ENCODE data around the gene ST7.

DNA sequence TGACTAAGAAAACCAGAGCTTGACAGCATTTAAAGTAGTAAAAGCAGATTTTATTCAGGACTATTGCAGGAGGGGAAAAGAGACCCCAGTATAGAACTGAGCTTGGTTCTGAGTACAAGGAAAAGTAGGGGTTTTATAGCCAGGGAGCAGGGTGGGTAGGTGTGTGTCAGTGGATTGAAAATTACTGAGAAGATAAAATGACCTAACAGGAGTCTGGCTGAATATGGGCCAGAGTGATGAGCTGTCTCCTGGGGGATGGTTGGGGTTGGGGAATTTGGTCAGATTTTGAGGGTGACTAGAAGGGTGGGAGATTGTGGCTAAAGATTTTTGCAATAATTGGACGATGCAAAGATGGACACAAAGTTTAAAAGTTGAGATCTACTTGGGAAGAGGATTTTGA lies 114.0 kb downstream of the ST7 start:
- no peak for TF ChIP-seq EZH2 (IDR thresholded peaks at IDR 0.05; ENCODE audit: low read length)
- TF ChIP-seq, protein P1, sequence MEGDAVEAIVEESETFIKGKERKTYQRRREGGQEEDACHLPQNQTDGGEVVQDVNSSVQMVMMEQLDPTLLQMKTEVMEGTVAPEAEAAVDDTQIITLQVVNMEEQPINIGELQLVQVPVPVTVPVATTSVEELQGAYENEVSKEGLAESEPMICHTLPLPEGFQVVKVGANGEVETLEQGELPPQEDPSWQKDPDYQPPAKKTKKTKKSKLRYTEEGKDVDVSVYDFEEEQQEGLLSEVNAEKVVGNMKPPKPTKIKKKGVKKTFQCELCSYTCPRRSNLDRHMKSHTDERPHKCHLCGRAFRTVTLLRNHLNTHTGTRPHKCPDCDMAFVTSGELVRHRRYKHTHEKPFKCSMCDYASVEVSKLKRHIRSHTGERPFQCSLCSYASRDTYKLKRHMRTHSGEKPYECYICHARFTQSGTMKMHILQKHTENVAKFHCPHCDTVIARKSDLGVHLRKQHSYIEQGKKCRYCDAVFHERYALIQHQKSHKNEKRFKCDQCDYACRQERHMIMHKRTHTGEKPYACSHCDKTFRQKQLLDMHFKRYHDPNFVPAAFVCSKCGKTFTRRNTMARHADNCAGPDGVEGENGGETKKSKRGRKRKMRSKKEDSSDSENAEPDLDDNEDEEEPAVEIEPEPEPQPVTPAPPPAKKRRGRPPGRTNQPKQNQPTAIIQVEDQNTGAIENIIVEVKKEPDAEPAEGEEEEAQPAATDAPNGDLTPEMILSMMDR (optimal IDR thresholded peaks at IDR 0.05 in 1 of 3, IDR thresholded peaks at IDR 0.05 in 1 of 3, conservative IDR thresholded peaks at IDR 0.05 in 1 of 3; ENCODE audit: extremely low read depth in 1 of 3, insufficient read depth in 2 of 3, low read length in 3 of 3): no peak
